GM21619 (cell line): ENCODE results near the gene SULT1B1.

Experiments used
- ATAC-seq: cut with Tn5 transposase; IDR thresholded peaks from one replicate; pipeline ENCODE4 v1.9.1; 2021; ENCODE audit not compliant: unreplicated experiment

Gene SULT1B1

DNA sequence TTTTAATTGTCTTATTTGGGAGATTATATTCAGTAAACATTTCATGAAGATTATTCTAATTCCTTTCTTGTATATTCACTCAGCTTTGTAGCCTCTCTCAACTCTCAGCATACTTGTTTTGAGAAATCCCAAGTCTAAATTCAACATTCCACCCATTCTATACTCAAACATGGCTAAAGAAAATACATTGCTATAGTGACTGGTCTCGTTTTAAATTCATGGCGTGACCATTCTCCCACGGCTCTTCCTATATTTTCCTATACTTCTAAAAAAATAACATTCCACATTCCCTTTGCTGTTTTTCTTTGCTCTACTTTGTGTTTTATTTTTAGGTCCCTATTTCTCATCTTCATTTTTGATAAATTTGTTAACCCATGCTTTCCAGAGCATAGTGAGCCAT is 58.2 kb downstream of the SULT1B1 start:
- ATAC-seq = no peak

DNA sequence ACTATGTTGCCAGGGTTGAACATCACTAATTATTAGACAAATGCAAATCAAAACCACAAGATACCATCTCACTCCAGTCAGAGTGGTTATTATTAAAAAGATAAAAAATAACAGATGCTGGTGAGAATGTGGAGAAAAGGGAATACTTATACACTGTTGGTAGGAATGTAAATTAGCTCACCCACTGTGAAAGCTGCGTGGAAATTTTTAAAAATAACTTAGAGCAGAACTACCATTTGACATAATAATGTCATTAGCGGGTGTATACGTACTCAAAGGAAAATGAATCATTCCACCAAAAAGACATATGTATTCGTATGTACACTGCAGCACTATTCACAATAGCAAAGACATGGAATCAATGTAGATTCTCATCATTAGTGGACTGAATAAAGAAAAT is 58.7 kb downstream of the SULT1B1 start:
- ATAC-seq = no peak

DNA sequence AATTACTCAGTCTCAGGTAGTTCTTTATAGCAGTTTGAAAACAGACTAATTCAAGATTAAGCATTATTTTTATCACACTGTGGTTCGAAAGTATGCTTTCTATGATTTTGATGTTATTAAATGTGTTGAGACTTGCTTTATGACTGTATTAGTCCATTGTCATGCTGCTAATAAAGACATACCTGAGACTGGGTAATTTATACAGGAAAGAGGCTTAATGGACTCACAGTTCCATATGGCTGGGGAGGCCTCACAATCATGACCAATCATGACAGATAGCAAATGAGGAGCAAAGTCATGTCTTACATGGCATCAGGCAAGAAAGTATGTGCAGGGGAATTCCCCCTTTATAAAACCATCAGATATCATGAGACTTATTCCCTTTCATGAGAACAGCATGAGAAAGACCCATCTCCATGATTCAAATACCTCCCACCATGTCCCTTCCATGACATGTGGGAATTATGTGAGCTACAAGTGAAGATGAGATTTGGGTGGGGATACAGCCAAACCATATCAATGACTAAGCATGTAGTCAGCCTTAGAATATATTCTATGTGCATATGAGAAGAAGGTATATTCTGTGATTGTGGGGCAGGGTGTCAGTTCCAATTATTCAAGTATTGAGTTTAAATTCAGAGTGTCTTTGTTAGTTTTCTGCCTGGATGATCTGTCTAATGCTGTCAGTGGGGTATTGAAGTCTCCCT is 62.7 kb downstream of the SULT1B1 start:
- ATAC-seq = no peak

DNA sequence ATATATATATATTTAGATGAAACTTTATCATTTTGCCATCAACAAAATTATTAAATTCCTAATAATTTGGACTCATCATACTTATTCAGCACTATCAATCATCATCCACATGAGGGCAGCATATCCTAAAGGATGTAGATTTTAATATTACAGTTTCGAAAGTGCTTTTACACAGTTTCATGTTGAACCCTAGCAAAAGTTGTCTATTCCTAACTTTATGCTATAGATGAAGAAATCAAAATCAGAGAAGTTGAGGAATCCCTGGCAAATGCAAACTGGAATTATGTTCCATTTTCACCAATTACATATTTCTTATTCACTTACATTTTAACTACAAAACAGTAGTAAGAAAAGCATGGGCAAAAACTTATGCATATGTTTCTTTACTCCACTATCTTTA is 70.8 kb downstream of the SULT1B1 start:
- ATAC-seq = no peak

DNA sequence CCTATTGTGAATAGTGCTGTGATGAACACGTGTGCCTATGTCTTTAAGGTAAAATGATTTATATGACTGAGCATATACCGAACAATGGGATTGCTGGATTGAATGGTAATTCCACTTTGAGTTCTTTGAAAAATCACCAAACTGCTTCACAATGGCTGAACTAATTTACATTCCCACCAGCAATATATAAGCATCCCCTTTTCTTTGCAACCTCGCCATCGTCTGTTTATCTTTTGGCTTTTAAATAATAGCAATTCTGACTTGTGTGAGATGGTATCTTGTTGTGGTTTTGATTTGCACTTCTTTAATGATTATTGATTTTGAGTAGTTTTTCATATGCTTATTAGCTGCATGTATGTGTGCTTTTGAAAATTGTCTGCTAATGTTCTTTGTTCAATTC is 75.6 kb downstream of the SULT1B1 start:
- ATAC-seq = no peak
